Stimulated activated CD8-positive, alpha-beta memory T cell treated with anti-CD3 and anti-CD28 coated beads, Interleukin-15, amount 100 ng/mL, for 4 hours (primary cell): ENCODE data around the gene GAP43.

Source experiments
- DNase-seq, 2 donors: peaks; one replicate each; pipeline ENCODE4 v3.0.0-alpha.2; 2020; ENCODE audit warnings: low read depth in 2 of 2

GAP43 gene

DNA sequence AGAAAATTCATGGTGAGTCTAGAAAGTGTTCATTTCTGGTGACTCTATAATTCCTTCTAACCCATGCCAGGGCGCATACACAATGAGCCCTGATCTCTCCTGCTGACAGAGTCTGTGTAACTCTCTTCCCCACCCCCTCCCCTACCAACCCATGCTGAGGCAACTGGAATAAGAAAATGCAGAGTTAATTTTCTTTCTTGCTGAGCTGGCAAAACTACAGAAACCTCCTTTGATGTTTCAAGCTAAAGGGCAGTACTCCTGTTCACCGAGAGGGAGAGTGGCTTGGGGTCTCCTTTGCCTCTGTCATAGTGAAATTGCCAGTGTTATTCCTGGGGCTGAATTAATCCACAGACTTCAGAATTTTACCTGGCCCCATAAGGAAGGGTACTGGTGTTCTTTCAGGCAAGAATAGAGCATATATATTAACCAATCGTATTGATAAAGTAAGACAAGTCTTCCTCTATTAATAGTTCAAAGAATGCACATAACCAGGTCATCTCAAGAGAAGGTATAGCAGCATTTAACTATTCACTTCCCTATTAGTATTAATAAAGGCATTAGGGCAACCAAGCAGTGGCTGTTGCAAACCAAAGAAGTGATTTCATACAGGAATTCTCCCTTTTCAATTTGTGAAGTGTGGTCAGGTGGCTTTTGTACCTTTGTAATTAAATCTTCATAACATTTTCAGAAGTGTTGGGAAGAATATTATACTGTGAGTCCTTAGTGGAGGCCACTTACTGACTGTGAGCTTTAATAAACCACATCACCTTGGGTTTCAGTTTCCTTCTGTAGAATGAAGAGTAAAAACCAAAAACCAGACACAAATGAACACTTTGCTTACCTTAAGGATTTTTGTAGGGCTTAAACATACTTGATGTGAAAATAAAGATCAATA is 4.1 kb downstream of the GAP43 start:
- no peak for DNase-seq

DNA sequence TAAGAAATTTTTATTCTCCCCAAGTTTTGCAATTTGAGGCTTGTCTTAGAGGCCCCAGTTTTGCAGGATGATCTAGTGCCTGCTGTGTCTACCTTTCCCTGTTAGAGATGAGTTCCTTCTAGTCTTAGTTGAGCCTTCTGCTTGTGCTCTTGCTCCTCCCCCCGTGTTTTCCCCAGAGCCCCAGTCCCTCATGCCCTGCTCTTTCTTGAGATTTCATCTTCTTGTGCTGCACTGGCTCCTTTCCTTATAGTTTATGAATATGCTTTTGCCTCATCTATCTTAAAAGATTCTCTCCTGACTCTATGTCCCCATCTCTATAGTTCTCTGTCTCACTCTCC is 4.7 kb downstream of the GAP43 start:
- DNase-seq = no peak

DNA sequence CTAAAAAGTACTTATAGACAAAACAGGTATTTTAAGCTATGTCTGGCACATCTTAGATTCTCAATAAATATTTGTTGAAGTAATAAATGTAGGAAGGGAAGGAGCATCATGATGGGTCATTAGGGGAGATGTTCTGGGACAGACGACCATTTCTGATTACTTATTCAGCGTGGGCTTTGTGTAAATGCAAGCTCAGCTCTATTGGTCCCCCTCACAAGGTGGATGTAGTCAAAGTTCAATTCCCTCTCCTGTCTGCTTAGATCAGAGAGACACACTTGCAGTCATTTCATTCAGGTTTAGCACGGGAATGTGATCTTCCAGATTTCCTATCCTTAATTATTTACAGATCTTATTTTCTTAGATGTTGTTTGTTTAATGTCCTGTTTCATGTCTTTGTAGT is 7.5 kb downstream of the GAP43 start:
- DNase-seq = no peak

DNA sequence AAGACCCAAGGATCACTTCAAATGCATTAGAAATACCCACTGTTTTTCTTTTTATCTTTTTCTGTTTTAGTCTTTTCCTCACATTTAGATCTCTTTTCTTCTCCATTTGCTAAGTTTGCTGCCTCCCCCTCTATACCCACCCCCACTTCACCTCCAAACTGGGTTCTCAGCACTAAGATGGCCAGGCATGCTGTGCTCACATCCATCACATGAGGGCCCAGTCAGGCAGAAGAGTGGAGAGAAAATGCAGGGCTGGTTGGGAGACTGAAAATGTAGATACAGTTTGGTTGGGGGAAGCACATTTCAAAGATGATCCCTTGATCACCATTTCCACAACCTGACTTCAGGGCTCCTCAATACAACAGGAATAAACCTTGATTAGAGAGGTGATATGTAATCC is 8.7 kb downstream of the GAP43 start:
- no peak for DNase-seq

DNA sequence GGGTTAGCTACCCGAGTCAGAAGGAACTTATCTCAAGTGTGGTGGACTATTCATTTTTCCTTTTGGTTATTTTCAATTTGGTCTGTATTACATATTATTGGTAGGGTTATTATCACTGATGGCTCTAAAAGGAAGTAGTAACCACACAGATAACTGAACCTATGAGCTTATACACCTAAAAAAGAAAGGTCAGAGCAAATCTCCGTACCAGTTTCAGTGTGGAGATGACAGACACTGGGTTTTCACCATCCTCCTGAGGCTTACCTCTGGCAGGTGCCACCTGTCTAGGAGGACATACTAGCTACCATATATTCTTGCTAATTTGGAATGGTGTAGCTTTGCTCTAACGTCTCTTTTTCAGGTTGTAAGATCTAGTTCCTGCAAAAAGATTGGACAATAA is 10.2 kb downstream of the GAP43 start:
- no peak for DNase-seq

DNA sequence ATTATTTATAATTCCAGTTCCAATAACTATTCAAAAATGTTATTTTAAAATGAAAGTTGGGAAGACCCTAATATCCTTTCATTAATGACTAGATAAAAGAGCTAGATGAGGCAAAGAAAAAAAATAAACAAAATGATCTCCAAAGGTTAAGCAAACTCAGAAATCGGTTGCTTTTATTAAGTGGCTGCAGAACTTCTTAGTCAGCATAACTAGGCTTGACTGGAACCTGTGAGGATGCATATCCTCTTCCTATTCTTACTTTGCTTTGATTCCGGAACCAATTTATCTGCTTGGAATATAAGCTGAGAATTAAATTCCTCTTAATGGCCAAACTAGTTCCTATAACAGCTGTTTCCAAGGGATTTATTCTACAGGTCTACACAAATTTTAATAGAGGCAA is 10.7 kb downstream of the GAP43 start:
- DNase-seq = no peak

GRCh38 chr3:115635406-115635805 is 12.1 kb downstream of the GAP43 start:
- DNase-seq = no peak

- no peak for DNase-seq
Observed at GRCh38 chr3:115638241-115638640, 14.9 kb downstream of the GAP43 start.

DNA sequence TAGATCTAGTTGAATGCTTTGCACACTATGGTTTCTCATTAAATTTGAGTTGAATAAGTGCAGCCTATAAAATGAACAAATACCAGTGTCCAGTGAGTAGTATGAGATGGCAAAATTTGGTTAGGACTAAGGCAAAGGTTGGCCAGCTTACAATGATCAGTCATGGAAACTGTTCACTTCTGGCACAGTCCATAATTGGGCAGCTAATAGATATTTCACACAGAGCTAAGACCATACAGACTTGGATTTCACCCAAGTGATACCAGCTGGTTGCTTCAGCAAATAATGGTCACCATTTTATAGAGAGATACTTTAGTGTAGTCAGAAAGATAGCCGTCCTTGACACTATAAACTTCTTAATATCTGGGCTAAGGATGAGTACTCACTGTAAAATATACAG is 15.7 kb downstream of the GAP43 start:
- DNase-seq = no peak

DNA sequence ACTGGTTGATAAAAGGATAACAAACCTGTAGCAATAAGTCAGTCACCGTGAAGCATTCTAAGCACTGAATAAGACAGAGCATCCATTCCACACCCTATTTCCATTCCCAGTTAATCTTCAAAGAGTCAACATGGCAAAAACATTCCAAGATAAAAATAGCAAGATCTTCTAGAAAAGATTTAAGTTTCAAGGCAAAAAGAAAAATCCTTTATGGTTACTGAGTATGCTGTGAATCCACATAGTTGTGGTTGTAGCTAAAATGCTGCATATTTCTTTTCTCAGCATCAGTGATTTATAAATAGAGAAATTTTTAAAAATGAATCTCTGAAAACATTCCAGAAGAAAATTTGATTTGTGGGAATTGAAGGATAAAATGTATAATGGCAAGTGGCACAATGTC is 21.1 kb downstream of the GAP43 start:
- no peak for DNase-seq

GRCh38 chr3:115646027-115646690 is 22.8 kb downstream of the GAP43 start:
- DNase-seq = no peak

DNA sequence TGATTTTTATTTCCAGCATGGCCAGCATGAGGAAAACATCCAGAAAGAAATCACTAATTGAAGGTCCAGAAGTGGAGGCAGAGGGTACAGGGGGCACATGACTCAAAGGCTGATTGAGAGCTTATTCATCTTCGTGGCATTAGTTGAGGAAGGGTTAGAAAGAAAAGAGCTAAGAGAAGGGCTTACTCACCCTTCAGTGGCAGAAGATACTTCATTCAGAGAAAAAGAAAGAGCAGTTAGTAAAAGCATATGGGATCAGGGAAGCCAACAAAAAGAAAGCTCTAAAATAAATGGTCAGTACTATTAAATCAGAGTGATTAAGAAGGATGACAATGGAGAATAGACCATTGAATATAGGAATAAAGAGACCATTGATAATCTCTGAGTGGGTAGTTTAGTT is 25.2 kb downstream of the GAP43 start:
- DNase-seq = no peak

DNA sequence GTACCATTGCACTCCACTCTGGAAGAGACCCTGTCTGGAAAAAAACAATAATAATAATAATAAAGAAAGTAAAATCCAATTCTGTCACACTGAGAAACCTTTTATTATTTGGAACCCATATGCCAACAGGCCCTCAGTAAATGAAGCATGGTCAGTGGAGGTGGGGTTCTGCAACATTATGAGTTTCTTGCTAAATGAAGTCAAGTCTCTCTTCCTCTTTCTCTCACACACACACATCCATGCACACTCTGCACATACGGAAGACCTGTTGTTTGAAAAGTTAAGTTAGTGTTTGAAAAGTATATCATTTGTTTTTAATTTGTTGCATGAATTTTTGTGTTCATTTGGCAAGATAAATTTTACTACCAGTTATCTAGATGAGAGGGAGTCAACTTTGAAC is 27.8 kb downstream of the GAP43 start:
- DNase-seq = no peak

GRCh38 chr3:115651599-115651998 is 28.3 kb downstream of the GAP43 start:
- DNase-seq = no peak

GRCh38 chr3:115652738-115653137 is 29.4 kb downstream of the GAP43 start:
- no peak for DNase-seq

DNA sequence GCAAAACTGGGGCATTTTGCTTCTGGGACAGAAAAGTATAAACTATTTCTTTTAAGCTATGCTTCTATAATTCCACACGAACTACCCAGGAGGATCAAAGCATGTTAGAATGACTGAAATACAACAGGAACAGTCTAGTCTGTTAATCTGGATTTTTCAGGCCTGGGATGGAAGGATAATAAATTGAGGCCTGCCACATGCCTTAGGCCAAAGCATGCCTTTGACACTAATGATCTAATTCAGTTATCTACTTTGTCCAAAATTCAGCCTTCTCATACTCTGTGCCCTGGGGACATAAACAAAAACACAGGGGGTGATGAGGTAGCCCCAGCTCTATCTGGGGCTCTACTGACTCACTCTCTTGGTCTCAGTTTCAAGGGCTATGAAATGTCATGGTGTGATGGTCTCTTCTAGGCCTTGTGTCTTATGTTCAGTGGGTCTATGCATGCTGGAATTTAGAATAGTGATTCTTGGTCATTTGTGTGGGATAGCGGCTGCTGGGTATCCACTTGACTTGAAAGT is 32.5 kb downstream of the GAP43 start:
- DNase-seq = no peak

GRCh38 chr3:115657168-115657567 is 33.9 kb downstream of the GAP43 start:
- DNase-seq = no peak

DNA sequence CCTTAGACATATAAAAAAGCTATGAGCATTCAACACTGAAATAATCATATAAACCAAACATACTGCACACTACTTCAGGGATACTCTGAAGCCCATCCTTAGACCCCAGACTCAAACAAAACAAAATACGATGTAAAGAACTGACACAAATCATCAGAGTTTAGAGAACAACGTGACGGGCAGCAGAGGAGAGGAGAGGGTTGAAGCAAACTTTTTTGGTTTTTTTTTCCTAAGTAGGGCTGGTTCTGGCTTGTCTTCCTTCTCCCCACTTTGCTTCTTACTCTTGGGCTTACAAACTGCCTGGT is 34.7 kb downstream of the GAP43 start:
- no peak for DNase-seq

- DNase-seq = peak; percentile 26 to 58
Observed at GRCh38 chr3:115658337-115659181, 35.2 kb downstream of the GAP43 start.

DNA sequence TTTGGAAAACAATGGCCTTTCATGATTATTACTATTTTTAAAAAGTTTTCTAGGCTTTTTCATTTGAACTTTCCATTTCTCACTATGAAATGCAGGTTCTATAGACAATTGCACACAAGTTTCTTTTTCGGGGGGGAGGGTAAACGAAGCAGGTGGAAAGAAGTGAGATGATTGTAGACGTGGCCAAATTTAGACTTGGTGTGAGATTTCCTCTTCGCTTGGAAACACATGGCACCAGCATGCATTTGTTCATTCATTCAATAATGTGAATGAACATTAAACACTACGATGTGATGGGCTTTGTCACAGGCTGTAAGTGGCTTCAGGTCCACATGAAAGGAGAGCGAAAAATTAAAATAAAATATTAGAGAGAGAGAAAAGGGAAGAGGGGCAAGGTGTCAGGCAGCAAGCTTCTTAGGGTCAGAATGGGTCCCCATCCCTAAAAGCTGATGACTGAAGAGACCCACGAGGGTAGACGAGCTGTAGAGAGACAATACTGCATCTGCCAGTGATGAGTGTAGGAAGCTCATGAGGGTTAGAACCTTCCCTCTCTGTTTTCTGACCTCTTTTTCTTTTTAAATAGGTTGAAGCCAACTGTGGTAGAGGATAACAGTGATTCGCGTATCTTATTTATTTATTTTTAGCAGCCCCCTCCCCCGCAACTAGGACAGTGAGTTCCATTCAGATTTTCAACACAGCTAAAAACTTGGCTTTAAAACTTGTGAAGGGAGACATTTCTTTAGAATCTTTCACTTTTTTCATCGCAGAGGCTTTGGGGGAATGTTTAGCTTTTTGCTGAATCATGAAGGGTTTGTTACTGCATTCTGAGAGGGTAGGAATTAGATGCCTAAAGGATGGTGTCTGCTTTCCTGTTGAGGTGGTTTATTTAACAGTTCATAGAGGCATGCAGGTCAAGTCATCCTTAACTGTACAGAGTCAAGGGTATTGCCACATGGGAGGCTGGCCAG is 36.2 kb downstream of the GAP43 start:
- no peak for DNase-seq

DNA sequence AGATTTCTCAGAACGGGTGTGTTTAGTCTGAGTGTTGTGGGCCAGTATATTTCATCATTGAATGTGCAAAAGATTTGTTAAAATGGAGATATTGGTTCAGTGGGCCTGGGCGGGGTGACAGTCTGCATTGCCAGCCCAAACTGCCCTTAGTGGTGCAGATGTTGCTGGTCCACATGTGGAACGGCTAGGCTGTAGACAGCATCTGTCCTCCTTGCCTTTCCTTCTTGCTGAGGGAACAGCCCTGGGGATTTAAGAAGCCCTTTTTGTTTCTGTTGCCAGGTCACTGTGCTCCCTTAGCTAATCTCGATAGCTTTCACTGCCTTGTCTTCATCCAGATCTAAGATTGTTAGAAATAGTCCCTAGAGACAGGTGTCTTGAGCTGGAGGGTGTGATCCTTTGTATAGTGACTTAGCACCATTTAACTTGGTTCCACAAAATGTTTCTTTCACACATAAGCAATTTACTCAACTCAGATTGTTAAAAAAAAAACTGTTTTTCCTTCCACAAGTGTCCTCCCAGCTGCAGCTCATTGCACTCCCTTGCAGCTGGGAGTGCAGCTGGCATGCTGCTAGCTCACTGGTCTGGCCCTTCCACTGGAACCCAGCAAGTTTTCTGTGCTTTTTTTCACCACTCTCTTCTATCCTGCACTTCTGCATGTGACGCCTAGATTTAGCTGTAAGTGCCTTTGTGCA is 37.5 kb downstream of the GAP43 start:
- no peak for DNase-seq
